Large intestine (tissue), 12 donors: ENCODE measurements around the gene RBM17. TPM values are rescaled to one million over a fixed set of nuclear protein-coding genes. Genes with fewer than 3 reads are reported as not detected.
"Not testable (repeated sequence)": the region's sequence is repeated elsewhere in the genome, so short reads cannot be mapped to it uniquely, and the experiment has no call there.

Experiments
- DNase-seq, 2 donors: peaks; one replicate each; pipeline versions ENCODE4 v3.0.0 to v3.0.0-alpha.2; 2013
- H3K27ac ChIP-seq: one replicate; pipeline ENCODE4 v1.5.1; 2013; ENCODE audit warnings: low read length
- H3K27me3 ChIP-seq: 2 replicates; pipeline ENCODE4 v1.6.1; 2013; ENCODE audit warnings: low read length; ENCODE audit not compliant: control insufficient read depth, insufficient read depth
- H3K36me3 ChIP-seq: 2 replicates; pipeline ENCODE4 v1.6.1; 2013; ENCODE audit warnings: low read length; ENCODE audit not compliant: control insufficient read depth, insufficient read depth
- H3K4me1 ChIP-seq: one replicate; pipeline ENCODE4 v1.6.1; 2013; ENCODE audit warnings: low read length; ENCODE audit not compliant: control insufficient read depth, insufficient read depth
- H3K4me3 ChIP-seq: one replicate; pipeline ENCODE4 v1.5.1; 2013; ENCODE audit warnings: low read length
- H3K9me3 ChIP-seq: one replicate; pipeline ENCODE4 v1.6.1; 2013; ENCODE audit warnings: mild to moderate bottlenecking, low read depth, low read length, moderate library complexity; ENCODE audit not compliant: control insufficient read depth
- WGBS: methylation state at CpG from one replicate; pipeline ENCODE4 v1.1.5; 2013; ENCODE audit warnings: low lambda C conversion rate; ENCODE audit not compliant: insufficient coverage; 5-methylcytosine and 5-hydroxymethylcytosine counted together
- long read RNA-seq, 11 donors: transcript quantifications; one replicate each; lab custom pipeline, GENCODE V29; 2026
- polyA plus RNA-seq: library from polyadenylated mRNA; unstranded; fragments of 120-200 nt; gene quantifications from one replicate; pipeline ENCODE4 v1.2.1, GENCODE V29; 2013

Gene RBM17, protein sequence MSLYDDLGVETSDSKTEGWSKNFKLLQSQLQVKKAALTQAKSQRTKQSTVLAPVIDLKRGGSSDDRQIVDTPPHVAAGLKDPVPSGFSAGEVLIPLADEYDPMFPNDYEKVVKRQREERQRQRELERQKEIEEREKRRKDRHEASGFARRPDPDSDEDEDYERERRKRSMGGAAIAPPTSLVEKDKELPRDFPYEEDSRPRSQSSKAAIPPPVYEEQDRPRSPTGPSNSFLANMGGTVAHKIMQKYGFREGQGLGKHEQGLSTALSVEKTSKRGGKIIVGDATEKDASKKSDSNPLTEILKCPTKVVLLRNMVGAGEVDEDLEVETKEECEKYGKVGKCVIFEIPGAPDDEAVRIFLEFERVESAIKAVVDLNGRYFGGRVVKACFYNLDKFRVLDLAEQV
- polyA plus RNA-seq, result 125 TPM
- long read RNA-seq, donor 1, transcript RBM17-201 (12 exons, 2,755 nt), result major isoform, 14 of 15 reads
- long read RNA-seq, donor 1, partial matches to known transcripts, result 0 of 15 reads
- long read RNA-seq, donor 1, other reads (novel, unspliced or antisense), result 0 of 15 reads
- long read RNA-seq, donor 2, transcript RBM17-201 (12 exons, 2,755 nt), result major isoform, 19 of 36 reads
- long read RNA-seq, donor 2, partial matches to known transcripts, result 10 of 36 reads
- long read RNA-seq, donor 2, other reads (novel, unspliced or antisense), result 0 of 36 reads
- long read RNA-seq, donor 3, result 0 reads
- long read RNA-seq, donor 4, partial matches to known transcripts, result 0 of 7 reads
- long read RNA-seq, donor 4, other reads (novel, unspliced or antisense), result 0 of 7 reads
- long read RNA-seq, donor 5, transcript RBM17-201 (12 exons, 2,755 nt), result major isoform, 15 of 18 reads
- long read RNA-seq, donor 5, partial matches to known transcripts, result 0 of 18 reads
- long read RNA-seq, donor 5, other reads (novel, unspliced or antisense), result 0 of 18 reads
- long read RNA-seq, donor 6, transcript RBM17-201 (12 exons, 2,755 nt), result major isoform, 15 of 53 reads
- long read RNA-seq, donor 6, partial matches to known transcripts, result 33 of 53 reads
- long read RNA-seq, donor 6, other reads (novel, unspliced or antisense), result 0 of 53 reads
- long read RNA-seq, donor 7, transcript RBM17-201 (12 exons, 2,755 nt), result major isoform, 8 of 27 reads
- long read RNA-seq, donor 7, partial matches to known transcripts, result 17 of 27 reads
- long read RNA-seq, donor 7, other reads (novel, unspliced or antisense), result 0 of 27 reads
- long read RNA-seq, donor 8, transcript RBM17-201 (12 exons, 2,755 nt), result major isoform, 9 of 22 reads
- long read RNA-seq, donor 8, partial matches to known transcripts, result 7 of 22 reads
- long read RNA-seq, donor 8, other reads (novel, unspliced or antisense), result 0 of 22 reads
- long read RNA-seq, donor 9, transcript RBM17-201 (12 exons, 2,755 nt), result major isoform, 15 of 18 reads
- long read RNA-seq, donor 9, partial matches to known transcripts, result 0 of 18 reads
- long read RNA-seq, donor 9, other reads (novel, unspliced or antisense), result 0 of 18 reads
- long read RNA-seq, donor 10, transcript RBM17-201 (12 exons, 2,755 nt), result major isoform, 21 of 30 reads
- long read RNA-seq, donor 10, partial matches to known transcripts, result 7 of 30 reads
- long read RNA-seq, donor 10, other reads (novel, unspliced or antisense), result 0 of 30 reads
- long read RNA-seq, donor 11, transcript RBM17-201 (12 exons, 2,755 nt), result major isoform, 14 of 16 reads
- long read RNA-seq, donor 11, partial matches to known transcripts, result 0 of 16 reads
- long read RNA-seq, donor 11, other reads (novel, unspliced or antisense), result 0 of 16 reads

DNA sequence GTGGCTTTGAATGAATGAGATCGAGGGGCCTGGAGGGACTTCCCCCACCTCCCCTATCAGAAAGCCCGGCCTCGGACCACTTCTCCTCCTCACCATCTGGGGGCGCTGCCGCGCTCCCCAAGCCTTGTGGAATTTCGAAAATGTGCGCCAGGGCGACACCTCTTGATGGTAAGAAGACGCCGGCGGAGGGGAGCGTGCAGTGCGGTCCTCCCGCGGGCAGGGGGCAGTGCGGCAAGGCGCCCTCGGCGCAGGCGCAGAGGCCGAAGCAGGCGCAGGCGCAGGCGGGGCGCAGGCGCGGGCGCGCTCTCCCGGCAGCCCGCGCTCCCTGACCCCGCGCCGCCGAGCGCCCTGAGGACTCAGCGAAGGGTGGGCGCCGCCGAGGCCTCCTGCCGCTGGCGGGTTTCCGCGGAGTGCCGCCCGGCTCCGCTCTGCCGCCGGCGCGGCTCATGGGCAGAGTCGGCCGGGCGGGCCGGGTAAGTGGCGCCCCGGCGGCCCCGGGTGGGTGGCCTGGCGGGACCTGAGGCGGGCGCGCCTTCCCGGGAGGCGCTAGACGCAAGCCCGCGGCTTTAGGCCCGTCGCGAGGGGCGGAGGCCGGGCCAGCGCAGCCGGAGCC is at the start of gene RBM17:
Gene RBM17 (plus strand): TSS at position 314 of the 613 bp plus-strand sequence. CDS start 8,032 bp downstream, outside the sequence.
- Histone ChIP-seq H3K9me3 (no peaks in the 10 kb centered on the region), H3K4me1 (peaks cover 4% of the 10 kb centered on the region), H3K27ac (peak within 1 kb of the TSS; percentile 13), H3K36me3 (no peaks in the 10 kb centered on the region), H3K27me3 (peaks cover 6% of the 10 kb centered on the region), H3K4me3 (peak within 1 kb of the TSS; percentile 61)
- no CpG with 5 or more reads among the region's 77 CpGs for WGBS
- DNase-seq, result peak; percentile 97

DNA sequence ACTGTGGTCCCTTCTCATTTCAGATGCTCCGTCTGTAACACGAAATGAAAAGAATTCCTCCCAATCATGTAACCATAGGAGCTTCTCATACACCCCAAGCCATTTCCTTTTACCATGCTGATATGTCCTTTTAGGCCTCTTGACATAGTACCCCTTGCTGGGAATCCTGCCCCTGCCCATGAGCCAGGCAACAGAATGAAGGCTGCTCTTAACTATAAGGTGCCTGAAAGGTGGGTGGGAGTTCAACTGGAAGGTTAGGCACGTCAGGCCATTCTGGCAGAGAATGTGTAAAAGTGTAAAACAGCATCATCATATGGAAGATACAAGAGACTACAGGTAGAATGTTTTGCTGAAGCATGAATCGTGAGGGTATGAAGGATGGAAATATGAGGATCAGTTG is 49.1 kb upstream of the RBM17 start:
- no peak for DNase-seq
- H3K4me3 ChIP-seq, result no peak overlapping the region

DNA sequence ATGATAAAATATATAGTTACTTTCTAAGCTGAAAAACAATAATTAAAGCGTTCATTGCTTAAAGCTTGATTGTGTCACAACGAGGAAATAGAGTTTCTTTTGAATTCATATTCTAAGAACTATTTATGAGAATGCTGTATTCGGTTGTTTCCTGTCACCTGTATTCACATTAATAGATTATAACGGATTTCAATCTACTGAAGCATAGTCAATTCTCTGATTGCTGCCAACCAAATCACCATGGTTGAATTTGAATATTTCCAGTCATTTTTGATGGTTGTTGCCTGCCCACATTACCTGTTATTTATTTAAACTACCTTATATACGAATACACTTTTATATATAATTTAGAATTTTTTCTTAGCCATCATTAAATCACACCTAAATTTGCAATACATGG is 48.6 kb upstream of the RBM17 start:
- 95% methylated on average over 3 of the region's 5 CpGs for WGBS

More for the DNA sequence above, 49.1 kb upstream of the RBM17 start:
- 80% methylated on average over 2 of the region's 4 CpGs for WGBS
- H3K27ac ChIP-seq, result no peak overlapping the region
- H3K27me3 ChIP-seq, result peaks cover 15% of the 10 kb centered on the region
- H3K9me3 ChIP-seq, result peaks cover 4% of the 10 kb centered on the region
- H3K4me1 ChIP-seq, result no peaks in the 10 kb centered on the region
- no peaks in the 10 kb centered on the region for H3K36me3 ChIP-seq

GRCh38 chr10:6043377-6043776 is 45.5 kb upstream of the RBM17 start:
- H3K36me3 ChIP-seq, H3K27ac ChIP-seq, H3K4me3 ChIP-seq, H3K4me1 ChIP-seq, H3K9me3 ChIP-seq, DNase-seq: not testable (repeated sequence)
- 60% methylated on average over 1 of the region's 6 CpGs for WGBS
- peaks cover 11% of the 10 kb centered on the region for H3K27me3 ChIP-seq

More for the DNA sequence above, 48.6 kb upstream of the RBM17 start:
- no peak overlapping the region for H3K4me3 ChIP-seq
- H3K36me3 ChIP-seq, result no peaks in the 10 kb centered on the region
- H3K4me1 ChIP-seq, result no peaks in the 10 kb centered on the region
- no peak for DNase-seq
- H3K27ac ChIP-seq, result no peak overlapping the region
- peaks cover 4% of the 10 kb centered on the region for H3K9me3 ChIP-seq
- H3K27me3 ChIP-seq, result peaks cover 15% of the 10 kb centered on the region

DNA sequence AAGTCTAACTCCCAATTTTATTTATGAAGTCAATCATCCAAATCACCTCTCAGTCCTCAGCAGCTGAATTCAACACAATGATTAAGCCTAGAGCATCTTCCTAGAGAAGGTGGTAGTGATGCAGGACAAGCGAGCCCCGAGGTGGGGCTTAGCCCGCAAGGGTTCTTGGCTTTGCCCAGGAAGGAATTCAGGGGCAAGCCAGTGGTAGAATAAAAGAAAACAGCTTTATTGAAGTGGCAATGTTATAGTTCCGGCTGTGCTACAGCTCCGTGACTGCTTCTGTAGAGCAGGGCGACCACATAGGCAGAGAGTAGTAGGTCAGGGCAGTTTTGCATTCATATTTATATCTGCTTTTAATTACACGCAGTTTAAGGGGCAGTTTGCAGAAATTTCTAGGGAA is 44.8 kb upstream of the RBM17 start:
- no peaks in the 10 kb centered on the region for H3K36me3 ChIP-seq
- H3K27ac ChIP-seq, result no peak overlapping the region
- peaks cover 14% of the 10 kb centered on the region for H3K27me3 ChIP-seq
- no peak overlapping the region for H3K4me3 ChIP-seq
- H3K4me1 ChIP-seq, result no peaks in the 10 kb centered on the region
- WGBS, result no CpG with 5 or more reads among the region's 7 CpGs
- H3K9me3 ChIP-seq, result peaks cover 4% of the 10 kb centered on the region
- DNase-seq, result no peak

DNA sequence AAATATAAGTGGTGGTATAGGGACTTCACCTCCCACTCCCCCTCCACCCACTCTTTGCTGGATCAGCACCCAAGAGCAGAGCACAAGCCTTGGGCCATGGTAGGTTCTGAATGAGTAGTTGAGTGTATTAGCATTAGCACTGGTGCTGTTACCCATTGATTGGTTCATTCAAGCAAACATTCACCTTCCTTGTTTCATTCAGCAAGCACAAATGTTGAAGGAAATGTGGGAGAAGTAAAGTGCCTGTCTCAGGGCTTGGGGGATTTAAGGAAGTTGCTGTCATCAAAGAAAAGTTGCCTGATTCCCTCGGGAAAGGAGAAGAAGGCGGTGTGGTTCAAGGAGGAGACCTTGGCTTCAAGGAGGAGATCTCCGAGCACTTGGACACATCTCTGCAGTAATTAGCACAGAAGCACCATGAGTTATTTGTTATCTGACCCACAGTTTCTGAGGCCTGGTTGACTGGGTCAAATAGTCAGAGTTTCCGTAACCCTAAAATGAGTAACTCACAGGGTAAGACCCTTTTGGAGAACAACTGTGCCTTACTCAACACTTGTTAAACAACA is 44.0 kb upstream of the RBM17 start:
- no peaks in the 10 kb centered on the region for H3K36me3 ChIP-seq
- no peaks in the 10 kb centered on the region for H3K4me1 ChIP-seq
- no peaks in the 10 kb centered on the region for H3K9me3 ChIP-seq
- H3K27me3 ChIP-seq, result peaks cover 11% of the 10 kb centered on the region
- WGBS, result no CpG with 5 or more reads among the region's 4 CpGs
- no peak for DNase-seq
- no peak overlapping the region for H3K27ac ChIP-seq
- no peak overlapping the region for H3K4me3 ChIP-seq

DNA sequence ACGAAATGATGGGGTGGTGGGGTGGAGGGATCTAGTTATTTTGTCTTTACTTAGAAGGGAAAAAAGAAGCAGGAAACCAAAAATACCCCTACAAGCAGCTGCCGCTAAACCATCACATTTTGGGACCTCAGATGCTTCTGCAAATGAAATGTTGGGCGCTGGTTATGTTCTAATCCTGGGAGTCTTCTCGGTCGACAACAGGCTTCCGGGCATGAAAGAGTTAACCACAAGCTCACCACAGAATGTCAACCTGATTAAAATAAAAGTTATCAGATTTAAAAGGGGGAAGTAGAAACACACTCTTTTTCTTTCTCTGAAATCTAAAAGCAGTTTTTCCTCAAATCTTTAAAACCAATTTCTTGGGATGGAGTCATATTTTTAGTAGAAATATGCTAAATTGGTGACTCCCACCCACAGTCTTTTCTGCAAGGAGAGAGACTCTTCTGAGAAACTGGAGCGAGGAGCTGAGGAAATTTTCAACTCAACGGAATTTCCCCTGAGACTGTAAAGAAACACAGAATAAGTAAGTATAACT is 43.5 kb upstream of the RBM17 start:
- 58% methylated on average over 5 of the region's 8 CpGs for WGBS
- Histone ChIP-seq H3K27me3 (peaks cover 13% of the 10 kb centered on the region), H3K36me3 (no peaks in the 10 kb centered on the region), H3K27ac (no peak overlapping the region), H3K9me3 (no peaks in the 10 kb centered on the region), H3K4me1 (no peaks in the 10 kb centered on the region), H3K4me3 (no peak overlapping the region)
- DNase-seq, result no peak

- H3K27me3 ChIP-seq, result peaks cover 13% of the 10 kb centered on the region
- DNase-seq, result no peak
- no peak overlapping the region for H3K4me3 ChIP-seq
- peaks cover 2% of the 10 kb centered on the region for H3K4me1 ChIP-seq
- WGBS, result 60% methylated on average over 1 of the region's 9 CpGs
- H3K27ac ChIP-seq, result no peak overlapping the region
- H3K36me3 ChIP-seq, result no peaks in the 10 kb centered on the region
- H3K9me3 ChIP-seq, result no peaks in the 10 kb centered on the region
Observed at GRCh38 chr10:6045878-6046772, 42.7 kb upstream of the RBM17 start.
